HL-60/S4 treated with retinoic acid at 250 ng/mL for 4 days and 3 days (cell line): ENCODE results near the gene RASA4B.
"Not testable (repeated sequence)": the region's sequence is repeated elsewhere in the genome, so short reads cannot be mapped to it uniquely, and the experiment has no call there.

Experiments
- in situ Hi-C: fragments of 300-500 bp; cut with MboI; formaldehyde crosslinking; loops from 2 replicates; pipeline ENCODE4 v1.7.0; 2022; ENCODE audit warnings: low sequenced_read_pairs

RASA4B gene

DNA sequence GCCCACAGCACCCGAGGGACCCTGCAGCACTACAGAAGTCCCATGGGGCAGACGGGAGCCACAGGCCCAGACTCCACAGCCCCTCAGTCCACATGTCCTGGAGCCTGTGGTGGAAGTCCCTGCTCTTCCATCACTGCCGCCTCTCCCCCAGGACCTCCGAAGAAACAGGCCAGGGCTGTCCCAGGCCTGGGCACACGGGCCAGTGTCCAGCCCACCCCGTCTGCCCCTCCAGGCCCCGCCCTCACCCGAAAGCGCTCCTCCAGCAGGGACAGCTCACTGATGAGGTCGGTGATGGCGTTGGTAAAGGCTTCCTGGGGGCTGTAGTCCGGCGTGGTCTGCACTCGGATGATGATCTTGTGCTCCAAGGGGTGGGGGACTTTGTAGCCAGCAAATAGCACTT is 43.5 kb downstream of the RASA4B start:
- in situ Hi-C loops: not testable (repeated sequence)

DNA sequence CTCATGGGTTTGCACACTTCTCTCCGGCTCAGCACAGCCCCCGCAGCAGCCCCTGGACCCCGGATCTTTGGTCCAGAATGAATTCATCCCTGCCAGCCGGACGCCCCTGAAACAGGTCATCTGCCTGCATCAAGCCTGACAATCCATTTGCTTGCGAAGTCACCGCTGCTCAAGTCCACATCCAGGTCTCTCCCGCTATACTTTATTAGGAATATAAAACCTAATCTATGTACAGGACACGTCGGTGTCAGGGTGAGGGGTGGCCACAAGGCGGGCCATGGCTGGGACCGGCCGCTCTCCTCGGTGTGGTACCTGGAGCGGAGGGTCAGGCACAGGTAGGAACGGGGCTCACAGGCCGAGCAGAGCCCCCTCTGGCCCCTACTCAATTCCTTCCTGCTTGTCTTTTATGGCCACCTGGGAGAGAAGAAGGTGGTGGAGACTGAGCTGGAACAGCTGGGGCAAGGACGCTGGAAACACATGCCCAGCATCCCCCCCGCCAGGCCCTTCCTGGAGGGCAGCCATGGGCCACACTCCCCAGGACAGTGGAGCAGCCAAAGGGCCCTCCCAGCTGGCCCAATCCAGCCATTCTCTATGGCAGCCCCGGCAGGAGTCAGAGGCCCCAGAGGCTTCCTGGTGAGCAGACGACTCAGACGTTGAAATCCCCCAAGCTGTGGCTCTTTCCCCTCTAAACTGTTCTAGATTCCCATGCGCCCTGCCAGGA is 44.1 kb downstream of the RASA4B start:
- in situ Hi-C loops: no loop called here

DNA sequence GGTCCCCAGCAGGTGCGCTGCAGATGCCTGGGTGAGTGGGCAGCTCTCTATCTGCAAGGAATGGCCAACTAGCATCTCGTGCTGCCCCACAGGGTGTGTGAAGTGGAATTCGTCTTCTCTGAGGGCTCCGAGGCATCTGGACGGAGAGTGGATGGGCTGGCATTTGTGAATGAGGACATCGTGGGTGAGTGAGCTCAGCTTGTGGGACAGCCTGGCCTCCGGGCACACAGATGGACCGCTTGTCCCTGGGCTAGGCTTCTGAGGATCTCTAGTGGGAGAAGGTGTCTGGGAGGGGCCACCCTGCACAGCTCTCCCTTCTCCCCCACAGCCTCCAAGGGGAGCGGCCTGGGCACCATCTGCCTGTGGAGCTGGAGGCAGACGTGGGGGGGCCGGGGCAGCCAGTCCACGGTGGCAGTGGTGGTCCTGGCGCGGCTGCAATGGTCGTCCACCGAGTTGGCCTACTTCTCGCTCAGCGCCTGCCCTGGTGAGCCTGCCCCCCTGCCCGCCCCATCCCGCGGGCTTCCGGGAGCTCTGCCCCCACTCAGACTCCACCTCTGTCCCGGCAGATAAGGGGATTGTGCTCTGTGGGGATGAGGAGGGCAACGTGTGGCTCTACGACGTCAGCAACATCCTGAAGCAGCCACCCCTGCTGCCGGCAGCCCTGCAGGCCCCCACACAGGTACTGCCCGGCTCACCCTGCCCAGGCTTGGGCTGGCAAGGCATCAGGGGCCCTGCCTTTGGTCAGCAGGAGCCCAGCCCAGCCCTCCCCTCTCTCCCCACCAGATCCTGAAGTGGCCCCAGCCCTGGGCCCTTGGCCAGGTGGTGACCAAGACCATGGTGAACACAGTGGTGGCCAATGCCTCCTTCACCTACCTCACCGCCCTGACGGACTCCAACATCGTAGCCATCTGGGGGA is 45.2 kb downstream of the RASA4B start:
- in situ Hi-C loops: no loop called here

DNA sequence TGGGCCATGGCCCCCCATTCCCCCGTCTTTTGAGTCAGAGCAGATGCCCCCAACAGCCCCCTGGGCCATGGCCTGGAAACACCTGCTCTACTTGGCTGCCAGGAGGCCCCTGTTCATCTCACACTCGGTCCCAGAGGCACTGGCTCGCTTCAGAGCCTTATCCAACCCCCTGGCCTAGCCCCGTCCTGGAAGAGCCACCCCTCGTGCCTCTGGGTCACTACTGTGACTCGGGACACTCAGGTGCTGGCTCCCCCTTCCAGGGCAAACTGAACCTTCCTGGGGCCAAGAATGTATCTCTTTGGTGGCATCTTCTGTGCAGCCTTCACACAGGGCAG is 45.8 kb downstream of the RASA4B start:
- in situ Hi-C loops: no loop called here

DNA sequence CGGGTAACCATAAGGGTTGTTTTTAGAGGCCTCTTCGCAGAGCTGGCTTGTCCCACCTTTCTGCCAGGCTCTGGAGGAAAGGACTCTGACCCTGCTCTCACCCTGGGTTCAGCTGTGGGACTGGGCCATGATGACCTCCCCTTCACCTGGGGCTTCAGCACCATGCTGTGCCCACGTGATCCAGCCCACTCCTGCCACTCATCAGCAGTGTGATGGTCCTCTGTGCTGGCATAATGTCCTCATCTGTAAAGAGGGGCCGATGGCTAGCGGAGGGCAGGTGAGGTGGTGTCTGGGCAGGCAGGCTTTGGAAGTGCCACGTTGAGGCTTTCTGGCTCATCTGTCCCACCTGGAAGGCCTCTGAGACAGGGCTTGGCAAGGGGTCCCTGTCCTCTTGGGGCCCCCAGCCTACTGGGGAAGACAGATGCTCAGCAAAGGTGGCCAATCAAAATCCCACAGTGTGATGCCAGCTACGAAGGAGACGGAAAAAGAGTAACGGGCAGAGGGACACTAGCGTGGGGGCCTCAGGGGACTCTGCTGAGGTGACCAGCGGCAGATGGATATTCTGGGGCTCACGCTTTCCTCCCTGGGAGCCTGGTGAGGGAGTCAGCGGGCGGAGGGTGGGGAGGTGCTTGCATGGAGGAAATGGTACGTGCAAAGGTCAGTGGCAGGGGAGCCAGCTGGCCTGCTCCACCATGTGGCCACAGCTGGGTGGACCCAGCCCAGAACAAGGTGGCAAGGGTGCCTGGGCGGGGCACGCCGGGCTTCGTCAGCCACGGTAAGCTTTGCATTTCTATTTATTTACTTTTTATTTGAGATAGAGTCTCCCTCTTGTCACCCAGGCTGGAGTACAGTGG is 47.4 kb downstream of the RASA4B start:
- in situ Hi-C loops: loop anchor here (10.0 kb wide), 1 partner anchor 185 kb away; the partner anchor contains the start of gene SH2B2

DNA sequence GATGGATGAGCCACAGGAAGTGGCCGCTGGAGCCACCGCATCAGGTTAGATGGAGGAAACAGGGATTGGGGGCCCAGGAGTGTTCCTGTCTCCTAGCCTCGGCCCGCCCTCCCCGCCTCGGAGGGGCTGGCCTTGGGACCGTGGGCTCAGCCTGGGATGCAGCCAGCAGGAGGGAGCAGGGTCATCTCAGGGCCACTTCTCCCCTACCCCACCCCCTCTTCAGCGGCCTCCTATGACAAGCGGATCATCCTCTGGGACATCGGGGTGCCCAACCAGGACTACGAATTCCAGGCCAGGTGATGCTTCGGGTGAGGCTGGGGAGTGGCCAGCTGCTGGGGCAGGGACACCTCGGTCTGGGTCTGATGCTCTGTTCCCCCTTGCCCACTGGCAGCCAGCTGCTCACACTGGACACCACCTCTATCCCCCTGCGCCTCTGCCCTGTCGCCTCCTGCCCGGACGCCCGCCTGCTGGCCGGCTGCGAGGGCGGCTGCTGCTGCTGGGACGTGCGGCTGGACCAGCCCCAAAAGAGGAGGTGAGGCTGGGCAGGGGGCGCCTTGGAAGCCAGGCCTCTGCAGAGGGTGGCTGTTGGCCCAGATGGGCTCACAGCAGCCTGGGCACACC is 48.1 kb downstream of the RASA4B start:
- in situ Hi-C loops: loop anchor here (10.0 kb wide), 1 partner anchor 185 kb away; the partner anchor contains the start of gene SH2B2

DNA sequence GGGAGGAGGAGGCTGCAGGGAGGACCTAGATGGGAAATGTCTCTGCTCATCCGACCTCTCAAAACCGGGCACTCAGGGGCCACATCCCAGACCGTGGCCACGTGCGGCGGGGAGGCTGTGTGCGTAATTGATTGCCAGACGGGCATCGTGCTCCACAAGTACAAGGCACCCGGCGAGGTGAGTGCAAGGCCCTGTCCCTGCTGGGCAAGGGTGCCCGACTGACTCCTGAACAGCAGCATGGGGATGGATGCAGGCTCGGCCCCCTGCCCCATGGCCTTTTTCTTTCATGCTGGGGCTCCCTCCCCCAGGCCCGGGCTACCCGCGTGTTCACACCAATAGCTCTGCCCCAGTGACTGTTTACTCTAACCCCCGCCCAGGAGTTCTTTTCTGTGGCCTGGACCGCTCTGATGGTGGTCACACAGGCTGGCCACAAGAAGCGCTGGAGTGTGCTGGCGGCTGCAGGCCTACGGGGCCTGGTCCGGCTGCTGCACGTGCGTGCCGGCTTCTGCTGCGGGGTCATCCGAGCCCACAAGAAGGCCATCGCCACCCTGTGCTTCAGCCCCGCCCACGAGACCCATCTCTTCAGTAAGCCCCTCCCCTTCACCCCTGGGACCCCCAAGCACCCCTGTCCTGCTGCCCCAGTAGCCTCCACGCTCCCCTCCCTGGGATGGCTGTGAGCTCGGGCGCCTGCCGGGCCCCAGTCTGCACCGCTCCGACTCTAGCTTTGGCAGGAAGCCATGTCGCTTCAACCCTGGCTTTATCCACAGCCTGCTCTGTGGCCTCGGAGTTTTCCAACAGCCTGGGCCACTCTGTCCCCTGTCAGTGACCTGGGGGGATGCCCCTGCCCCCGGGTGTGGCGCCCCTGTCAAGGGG is 48.9 kb downstream of the RASA4B start:
- in situ Hi-C loops: loop anchor here (10.0 kb wide), 1 partner anchor 184 kb away; the partner anchor contains the start of gene SH2B2

DNA sequence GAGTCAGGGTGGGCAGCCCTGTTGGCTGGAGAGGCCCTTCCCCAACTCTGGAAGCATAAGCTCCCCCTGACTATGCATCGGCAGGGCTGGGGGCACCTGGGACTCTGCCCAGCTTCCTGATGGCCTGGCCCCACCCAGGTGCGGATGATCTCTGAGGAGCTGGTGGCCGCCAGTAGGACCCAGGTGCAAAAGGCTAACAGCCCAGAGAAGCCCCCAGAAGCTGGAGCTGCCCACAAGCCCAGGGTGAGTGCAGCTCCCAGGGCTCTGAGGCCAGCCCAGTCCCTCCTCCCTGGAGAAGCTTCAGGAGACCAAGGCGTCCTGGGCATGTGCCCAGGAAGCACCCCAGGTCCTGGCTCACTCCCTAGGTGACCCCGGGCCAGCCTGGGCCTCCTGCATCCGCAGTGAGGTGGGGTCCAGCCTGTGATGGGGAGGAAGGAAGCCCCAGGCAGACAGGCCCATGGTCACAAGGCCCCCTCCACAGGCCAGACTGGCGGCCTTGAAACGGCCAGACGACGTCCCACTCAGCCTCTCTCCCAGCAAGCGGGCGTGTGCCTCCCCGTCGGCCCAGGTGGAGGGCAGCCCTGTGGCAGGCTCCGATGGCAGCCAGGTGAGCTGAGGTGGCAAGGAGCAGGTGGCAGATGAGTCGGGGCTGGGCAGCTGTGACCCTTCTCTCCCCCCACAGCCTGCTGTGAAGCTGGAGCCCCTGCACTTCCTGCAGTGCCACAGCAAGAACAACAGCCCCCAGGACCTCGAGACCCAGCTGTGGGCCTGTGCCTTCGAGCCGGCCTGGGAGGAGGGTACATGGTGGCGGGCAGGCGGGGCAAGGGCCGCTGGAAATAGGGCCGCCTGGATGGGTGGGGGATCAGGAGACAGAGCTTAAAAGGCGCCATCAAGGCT is 49.7 kb downstream of the RASA4B start:
- in situ Hi-C loops: loop anchor here (10.0 kb wide), 1 partner anchor 183 kb away; the partner anchor contains the start of gene SH2B2

DNA sequence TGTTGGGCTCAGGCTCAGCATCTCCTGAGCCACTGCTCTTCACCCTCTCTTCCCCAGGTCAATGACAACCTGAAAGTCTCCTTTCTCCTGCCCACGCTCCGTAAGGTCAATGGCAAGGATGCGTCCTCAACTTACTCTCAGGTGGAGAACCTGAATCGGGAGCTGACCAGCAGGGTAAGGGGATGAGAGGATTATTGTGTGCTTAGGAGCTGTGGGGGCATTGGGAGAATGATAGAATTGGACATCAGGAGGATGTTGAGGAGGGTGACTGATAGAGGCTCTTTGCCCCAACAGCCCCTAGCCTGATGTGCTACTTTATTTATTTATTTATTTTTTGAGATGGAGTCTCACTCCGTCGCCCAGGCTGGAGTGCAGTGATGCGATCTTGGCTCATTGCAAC is 51.5 kb downstream of the RASA4B start:
- in situ Hi-C loops: loop anchor here (10.0 kb wide), 1 partner anchor 181 kb away; the partner anchor contains the start of gene SH2B2

DNA sequence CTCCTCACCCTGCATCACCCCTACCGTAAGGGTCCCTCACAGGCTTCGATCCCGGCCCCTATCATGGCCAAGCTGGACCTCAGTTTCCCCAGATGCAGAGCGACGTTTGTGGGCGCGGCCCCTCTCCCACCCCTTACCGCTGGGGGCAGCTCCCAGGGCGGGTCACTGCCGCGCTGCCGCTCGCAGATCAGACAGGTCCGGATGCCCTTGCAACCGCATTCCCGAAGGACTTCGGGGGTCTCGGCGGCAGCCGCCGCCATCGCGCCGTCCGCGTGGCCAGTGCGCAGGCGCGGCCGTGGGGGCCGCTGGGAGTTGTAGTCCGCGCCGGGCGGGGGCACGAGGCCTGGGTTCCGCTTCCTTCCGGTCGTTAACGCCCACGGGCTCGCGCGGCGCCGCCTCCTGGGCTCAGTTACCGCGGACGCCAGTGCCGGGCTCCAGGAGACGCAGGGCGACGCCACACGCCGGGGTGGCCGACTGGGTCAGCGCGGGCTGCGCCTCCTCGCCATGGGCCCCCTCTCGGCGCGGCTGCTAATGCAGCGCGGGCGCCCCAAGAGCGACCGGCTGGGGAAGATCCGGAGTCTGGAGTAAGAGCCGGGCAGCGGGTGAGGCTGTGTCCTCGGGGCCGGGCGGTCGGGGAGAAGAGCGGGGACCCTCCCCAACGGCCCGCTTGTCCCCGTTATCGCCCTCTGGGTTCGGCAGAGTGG is 52.8 kb downstream of the RASA4B start, which contains the start of the genes ALKBH4 and LRWD1:
TSS of gene ALKBH4 (minus strand) at position 287 of the 704 bp plus-strand sequence. CDS start at position 260, 27 bp downstream.
TSS of gene LRWD1 (plus strand) at position 408 of the 704 bp plus-strand sequence. CDS start at position 505, 97 bp downstream.
- in situ Hi-C loops: loop anchor here (10.0 kb wide), 1 partner anchor 180 kb away; the partner anchor contains the start of gene SH2B2

DNA sequence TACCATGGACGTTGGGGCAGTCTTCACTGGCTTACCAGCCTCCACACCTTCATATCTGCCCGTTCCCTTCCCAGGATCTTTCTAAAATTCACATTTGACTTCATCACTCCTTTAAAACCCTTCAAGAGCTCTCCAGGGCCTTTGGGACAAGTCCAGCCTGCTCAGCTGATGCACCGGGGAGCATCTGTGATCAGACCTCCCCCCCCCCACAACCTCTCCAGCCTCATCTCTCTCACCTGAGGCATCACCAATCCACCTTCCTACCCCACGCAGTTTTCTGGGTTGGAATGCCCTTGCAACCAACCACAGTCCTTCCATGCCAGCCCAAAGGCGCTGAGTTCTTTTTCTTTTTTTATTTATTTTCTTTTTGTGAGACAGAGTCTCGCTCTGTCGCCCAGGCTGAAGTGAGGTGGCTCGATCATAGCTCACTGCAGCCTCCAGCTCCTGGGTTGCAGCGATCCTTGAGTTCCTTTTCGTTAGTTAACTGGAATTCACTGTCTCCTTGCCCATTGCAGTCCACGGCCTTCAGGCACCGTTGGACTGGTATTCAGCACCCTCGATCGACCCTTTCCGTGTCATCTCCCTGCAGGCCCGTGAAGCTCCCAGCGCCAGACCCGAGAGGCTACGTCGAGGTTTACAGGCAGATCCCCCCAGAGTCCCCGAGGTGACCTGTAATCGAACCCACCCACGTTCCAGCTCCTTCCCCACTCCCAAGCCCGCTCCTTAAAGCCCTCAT is 53.6 kb downstream of the RASA4B start:
- in situ Hi-C loops: loop anchor here (10.0 kb wide), 1 partner anchor 179 kb away; the partner anchor contains the start of gene SH2B2

DNA sequence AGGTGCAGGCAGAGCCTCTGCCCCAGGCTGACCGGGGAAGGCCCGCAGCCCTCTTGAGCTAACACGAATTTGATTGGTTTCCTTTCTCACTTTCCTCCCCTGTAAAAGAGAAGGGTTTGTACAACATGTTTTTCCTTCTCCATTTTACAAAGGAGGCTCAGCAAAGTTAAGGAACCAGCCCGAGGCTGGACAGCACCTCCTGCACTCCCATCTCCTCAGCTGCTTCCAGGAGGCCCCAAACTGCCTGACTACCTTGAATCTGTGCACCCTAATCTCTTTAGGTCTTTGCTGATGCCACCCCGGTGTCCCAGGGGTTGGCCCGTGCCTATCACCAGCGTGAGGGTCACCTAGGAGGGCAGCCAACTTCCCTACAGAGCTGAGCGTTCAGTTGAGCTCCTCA is 57.1 kb downstream of the RASA4B start:
- in situ Hi-C loops: loop anchor here (10.0 kb wide), 1 partner anchor 176 kb away; the partner anchor contains the start of gene SH2B2

DNA sequence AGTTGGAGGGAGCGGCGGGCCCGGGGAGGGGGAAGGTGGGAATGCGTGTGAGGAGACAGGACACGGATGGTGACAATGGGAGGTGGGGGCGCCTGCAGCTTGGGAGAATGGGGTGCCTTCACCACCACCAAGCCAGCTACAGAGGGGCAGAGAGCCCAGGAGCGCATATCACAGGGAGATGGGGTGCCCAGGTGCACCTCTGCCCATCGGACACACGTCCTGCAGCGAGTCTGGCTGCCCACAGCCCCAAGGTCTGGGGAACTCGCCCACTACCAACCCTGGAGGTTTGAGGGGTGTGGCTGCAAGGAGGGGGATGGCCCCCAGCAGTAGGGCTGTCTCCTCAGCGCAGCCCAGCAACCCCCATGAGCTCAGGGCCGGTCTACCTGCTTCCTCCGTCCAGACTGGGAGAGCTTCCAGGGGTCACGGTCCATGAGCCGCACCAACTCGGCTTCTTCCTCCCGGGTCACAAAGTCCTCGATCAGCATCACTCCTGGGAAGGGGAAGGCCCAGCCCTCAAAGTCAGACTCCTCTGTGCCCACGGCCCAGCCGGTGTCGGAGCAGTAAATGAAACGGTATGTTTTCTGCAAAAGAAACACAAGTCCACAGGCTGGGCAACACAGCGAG is 58.2 kb downstream of the RASA4B start:
- in situ Hi-C loops: no loop called here

DNA sequence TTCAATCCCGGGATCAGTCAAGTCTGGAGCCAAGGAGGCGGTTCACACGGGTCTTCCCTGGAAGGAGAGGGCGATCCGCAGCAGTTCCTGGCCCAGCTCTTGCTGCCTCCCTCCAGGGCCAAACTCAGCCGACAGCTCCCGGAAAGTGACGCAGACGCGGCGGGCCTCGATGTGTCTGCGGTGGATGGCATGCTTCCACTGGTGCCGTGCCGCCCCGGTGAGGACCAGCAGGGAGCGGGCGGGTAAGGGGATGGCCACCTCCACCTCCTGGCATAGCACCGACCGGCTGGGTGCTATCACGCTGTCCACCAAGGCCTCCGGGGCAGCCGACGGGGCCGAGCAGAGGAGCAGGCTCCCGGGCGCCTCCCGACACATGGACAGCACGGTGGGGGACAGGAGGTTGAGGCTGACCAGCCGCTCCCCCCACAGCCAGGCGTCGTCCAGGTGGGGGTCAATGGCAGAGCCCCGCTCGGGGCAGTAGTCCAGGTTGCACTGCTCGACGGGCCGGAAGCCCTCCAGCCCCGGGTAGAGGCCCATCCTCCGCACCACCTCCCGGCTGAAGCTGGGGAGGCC is 60.1 kb downstream of the RASA4B start:
- in situ Hi-C loops: no loop called here

DNA sequence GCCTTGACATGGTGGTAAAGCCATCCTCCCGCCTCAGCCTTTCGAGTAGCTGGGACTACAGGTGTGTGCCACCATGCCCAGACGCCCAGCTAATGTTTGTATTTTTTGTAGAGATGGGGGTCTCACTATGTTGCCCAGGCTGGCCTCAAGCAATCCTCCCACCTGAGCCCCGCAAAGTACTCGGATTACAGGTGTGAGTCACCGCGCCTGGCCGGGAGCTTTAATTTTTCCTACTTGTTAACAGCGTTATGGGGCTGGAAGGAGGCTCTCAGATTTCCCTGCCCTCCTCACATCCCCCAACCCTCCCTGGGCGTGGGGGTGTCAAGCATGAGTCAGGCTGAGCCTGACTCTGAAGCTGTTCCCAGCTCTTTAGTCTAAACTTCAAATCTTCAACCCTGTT is 61.2 kb downstream of the RASA4B start:
- in situ Hi-C loops: no loop called here

DNA sequence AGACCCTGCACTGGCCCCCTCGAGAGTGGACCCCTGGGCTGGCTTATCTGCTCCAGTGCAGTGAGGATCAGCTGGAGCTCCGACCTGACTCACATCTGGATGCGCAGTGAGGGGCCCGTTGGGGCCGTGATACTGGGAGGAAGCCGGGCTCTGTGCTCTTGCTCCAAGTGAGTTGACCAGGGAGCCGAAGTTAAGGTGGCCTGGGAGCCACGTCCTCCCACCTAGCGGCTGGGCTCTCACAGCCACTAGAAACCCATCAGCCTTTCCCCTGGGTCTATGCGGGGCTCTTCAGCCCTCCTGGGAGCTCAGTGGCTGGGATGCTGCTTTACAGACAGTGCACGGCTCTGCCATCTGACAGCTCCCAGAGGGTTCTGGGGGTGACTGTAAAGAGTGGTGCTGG is 62.0 kb downstream of the RASA4B start:
- in situ Hi-C loops: no loop called here
